Adrenal gland (tissue), 12 donors: Measurements from ENCODE around the gene CD200R1. TPM values are rescaled to one million over a fixed set of nuclear protein-coding genes. Genes with fewer than 3 reads are reported as not detected.

Experiments
- DNase-seq, 7 donors: peaks; one replicate each; pipeline ENCODE4 v3.0.0-alpha.2; 2019 to 2020
- H3K27ac ChIP-seq, 5 donors: fragments of 200-600 bp; sonication (generic) in 4 of 5; 1 replicate in 3 of 5; 2 replicates in 2 of 5; pipeline versions ENCODE4 v1.5.1 to v1.8.0; 2016 to 2020; ENCODE audit warnings: mild to moderate bottlenecking in 1 of 5
- H3K27me3 ChIP-seq: fragments of 200-600 bp; 2 replicates; pipeline ENCODE4 v1.8.0; 2021
- H3K36me3 ChIP-seq, 2 donors: fragments of 200-600 bp; replicated peaks in 1 of 2; 1 replicate in 1 of 2; 2 replicates in 1 of 2; pipeline versions ENCODE4 v1.5.1 to v1.8.0; 2018 to 2022
- H3K4me1 ChIP-seq, 2 donors: fragments of 200-600 bp; replicated peaks in 1 of 2; 1 replicate in 1 of 2; 2 replicates in 1 of 2; pipeline versions ENCODE4 v1.5.1 to v1.8.0; 2018 to 2021
- H3K4me3 ChIP-seq, 4 donors: fragments of 200-600 bp; sonication (generic) in 3 of 4; one replicate each; pipeline ENCODE4 v1.5.1; 2016 to 2018
- H3K9me3 ChIP-seq, 3 donors: fragments of 200-600 bp; sonication (generic) in 1 of 3; replicated peaks in 1 of 3; 1 replicate in 2 of 3; 2 replicates in 1 of 3; pipeline versions ENCODE4 v1.5.1 to v1.8.0; 2016 to 2021
- CTCF ChIP-seq, 6 experiments: fragments of 450-650 bp in 4 of 6; fragments of 200-600 bp in 2 of 6; sonication (generic) in 1 of 6; IDR thresholded peaks; 1 replicate in 5 of 6; 2 replicates in 1 of 6; pipeline versions ENCODE4 v1.5.1 to v1.8.0; 2016 to 2021; ENCODE audit warnings: antibody characterized with exemption in 6 of 6, mild to moderate bottlenecking in 2 of 6, moderate library complexity in 1 of 6
- POLR2A ChIP-seq, 2 donors: fragments of 450-650 bp; IDR thresholded peaks; one replicate each; pipeline ENCODE4 v1.6.1; 2017; ENCODE audit warnings: antibody characterized with exemption in 2 of 2, mild to moderate bottlenecking in 2 of 2, moderate library complexity in 1 of 2
- WGBS, 4 donors: extraction: QIAGEN DNeasy Blood & Tissue Kit in 2 of 4; methylation state at CpG; one replicate each; pipeline versions ENCODE4 v1.1.5 to v1.1.7; 2013 to 2017; 5-methylcytosine and 5-hydroxymethylcytosine counted together
- intact Hi-C, 2 donors: fragments of 100-400 bp; cut with DNase I; formaldehyde crosslinking; loops; one replicate each; pipeline versions ENCODE4 v1.14.1 to v1.15.0; 2022 to 2023
- polyA plus RNA-seq, 3 donors: library from polyadenylated mRNA; stranded (reverse); fragments of 200-250 nt in 2 of 3; fragments of 350-450 nt in 1 of 3; fragmentation: Illumina TruSeq in 1 of 3; extraction: RNeasy Lipid Tissue Mini Kit (QIAGEN cat#74804) in 1 of 3; gene quantifications; one replicate each; pipeline ENCODE4 v1.2.3, GENCODE V29; 2013 to 2014
- total RNA-seq, 9 donors: library from RNA; depleted of rRNA in 4 of 9; stranded (reverse); fragments of >200 nt in 4 of 9; fragments of 120-200 nt in 1 of 9; fragmentation: NEBNext Ultra II Directional in 1 of 9; extraction: Animal tissue kit (Norgen Biotek cat#: 25700) in 1 of 9; gene quantifications; one replicate each; pipeline versions ENCODE4 v1.1.0 to v1.2.4, GENCODE V29; 2013 to 2023
- donor health status: healthy with polysubstance abuse.
- donor health status: Bipolar disorder and iron deficiency.
- donor health status: DM: yes; HTN: yes; CAD: no.
- donor health status: DM: no; HTN: no; CAD: no.
- donor health status: DM: no; HTN: no; CAD: no.
- donor health status: DM: yes; HTN: yes; CAD: no.

Gene CD200R1
- total and polyA plus RNA-seq, 12 donors: 0.24 to 11.0 (median 1.4) TPM

DNA sequence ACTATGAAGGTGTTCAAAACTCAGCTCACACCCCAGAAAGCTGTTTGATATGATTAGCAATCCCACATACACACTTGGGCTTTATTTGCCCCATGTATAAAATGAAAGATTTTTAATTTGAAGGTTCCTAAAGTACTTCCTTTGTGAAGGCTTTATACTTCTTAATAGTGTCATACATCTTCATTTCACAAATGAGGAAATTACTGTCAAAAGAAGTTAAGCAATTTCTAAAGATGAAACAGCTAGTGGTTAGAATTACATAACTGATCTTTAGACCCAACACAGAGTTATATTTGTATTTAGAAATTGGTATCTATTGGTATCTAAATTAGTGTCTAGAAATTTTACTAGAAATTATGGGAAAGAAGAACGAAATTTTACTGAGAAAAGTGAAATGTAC lies 7.1 kb downstream of the CD200R1 start:
- WGBS, 4 donors: 60 to 68% (median 66%) methylated on average over 1 of the region's 1 CpG
- no peak overlapping the region for H3K4me3 ChIP-seq
- intact Hi-C loops: no loop called here

GRCh38 chr3:112967425-112967824 lies 7.5 kb downstream of the CD200R1 start:
- TF ChIP-seq POLR2A (IDR thresholded peaks at IDR 0.05) (no peak), CTCF (IDR thresholded peaks at IDR 0.05) (no peak)
- intact Hi-C loops: no loop called here
- no peak overlapping the region for H3K4me3 ChIP-seq
- no peak for DNase-seq
- no peaks in the 10 kb centered on the region for H3K36me3 ChIP-seq
- WGBS, 4 donors: 95 to 100% (median 97%) methylated on average over 1 of the region's 1 CpG
- no peaks in the 10 kb centered on the region for H3K4me1 ChIP-seq
- no peaks in the 10 kb centered on the region for H3K9me3 ChIP-seq
- H3K27me3 ChIP-seq: no peaks in the 10 kb centered on the region
- no peak overlapping the region for H3K27ac ChIP-seq

More for the DNA sequence above, 7.1 kb downstream of the CD200R1 start:
- Histone ChIP-seq H3K36me3 (no peaks in the 10 kb centered on the region), H3K9me3 (no peaks in the 10 kb centered on the region), H3K27ac (no peak overlapping the region), H3K4me1 (no peaks in the 10 kb centered on the region), H3K27me3 (no peaks in the 10 kb centered on the region)
- DNase-seq: no peak
- TF ChIP-seq CTCF (IDR thresholded peaks at IDR 0.05) (no peak), POLR2A (IDR thresholded peaks at IDR 0.05) (no peak)

GRCh38 chr3:112966633-112967032 lies 8.3 kb downstream of the CD200R1 start:
- 7 to 39% (median 21%) methylated on average over 2 of the region's 2 CpGs for WGBS, 4 donors
- intact Hi-C loops: no loop called here

DNA sequence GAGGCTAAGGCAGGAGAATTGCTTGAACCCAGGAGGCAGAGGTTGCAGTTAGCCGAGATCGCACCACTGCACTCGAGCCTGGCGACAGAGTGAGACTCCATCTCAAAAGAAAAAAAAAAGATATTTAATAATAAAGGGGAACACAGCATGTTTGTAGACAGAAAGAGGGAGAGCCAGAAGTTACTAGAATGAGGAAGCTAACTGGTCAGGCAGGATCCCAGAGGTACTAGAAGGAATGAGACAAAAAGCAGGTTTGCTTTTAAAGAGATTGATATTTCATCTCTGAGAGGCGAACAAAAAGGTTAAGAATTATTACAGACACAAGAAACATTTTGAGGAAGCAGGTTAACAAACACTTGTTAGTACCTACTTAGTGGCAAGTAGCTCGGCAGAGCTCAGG lies 9.2 kb downstream of the CD200R1 start:
- H3K4me1 ChIP-seq: no peaks in the 10 kb centered on the region
- WGBS, 4 donors: 69 to 89% (median 84%) methylated on average over 6 of the region's 6 CpGs
- no peaks in the 10 kb centered on the region for H3K9me3 ChIP-seq
- TF ChIP-seq CTCF (IDR thresholded peaks at IDR 0.05): no peak
- no peak for TF ChIP-seq POLR2A (IDR thresholded peaks at IDR 0.05)
- no peaks in the 10 kb centered on the region for H3K27me3 ChIP-seq
- H3K36me3 ChIP-seq: no peaks in the 10 kb centered on the region
- DNase-seq: no peak
- intact Hi-C loops: no loop called here
- H3K4me3 ChIP-seq: no peak overlapping the region
- H3K27ac ChIP-seq: no peak overlapping the region

More at GRCh38 chr3:112966633-112967032, 8.3 kb downstream of the CD200R1 start:
- Histone ChIP-seq H3K27me3 (no peaks in the 10 kb centered on the region), H3K4me1 (no peaks in the 10 kb centered on the region), H3K9me3 (no peaks in the 10 kb centered on the region), H3K36me3 (no peaks in the 10 kb centered on the region), H3K27ac (no peak overlapping the region), H3K4me3 (no peak overlapping the region)
- TF ChIP-seq CTCF (IDR thresholded peaks at IDR 0.05) (no peak), POLR2A (IDR thresholded peaks at IDR 0.05) (no peak)
- DNase-seq: peak in 1 of 7 donors; percentile 5
